Pancreas (tissue), 10 donors: ENCODE results near the gene MYBPC2. TPM values are rescaled to one million over a fixed set of nuclear protein-coding genes. Genes with fewer than 3 reads are reported as not detected.

Source experiments
- ATAC-seq, 4 donors: fragments of 200-7000 bp; cut with Tn5 transposase; one replicate each; pipeline versions ENCODE4 v1.8.0 to v1.9.1; 2020; ENCODE audit warnings: mild to moderate bottlenecking in 4 of 4, moderate library complexity in 4 of 4
- DNase-seq, 6 donors: peaks; one replicate each; pipeline ENCODE4 v3.0.0-alpha.2; 2020
- FAIRE-seq: peaks from 2 replicates; lab custom pipeline; 2012; peaks lifted over from hg19 to GRCh38; lab: Jason Lieb, UNC
- H3K27ac ChIP-seq, 4 donors: fragments of 200-600 bp; sonication (generic); 1 replicate in 3 of 4; 2 replicates in 1 of 4; pipeline versions ENCODE4 v1.5.0 to v1.8.0; 2020
- H3K27me3 ChIP-seq, 4 donors: fragments of 200-600 bp; one replicate each; pipeline ENCODE4 v1.8.0; 2021
- H3K36me3 ChIP-seq, 3 donors: fragments of 200-600 bp; sonication (generic) in 1 of 3; one replicate each; pipeline versions ENCODE4 v1.5.0 to v1.8.0; 2020 to 2021
- H3K4me1 ChIP-seq, 3 donors: fragments of 200-600 bp; one replicate each; pipeline ENCODE4 v1.8.0; 2021
- H3K4me3 ChIP-seq, 4 donors: fragments of 200-600 bp; sonication (generic) in 2 of 4; one replicate each; pipeline versions ENCODE4 v1.5.0 to v1.8.0; 2020 to 2021
- H3K9me3 ChIP-seq, 4 donors: fragments of 200-600 bp; one replicate each; pipeline ENCODE4 v1.8.0; 2021
- CTCF ChIP-seq, 4 donors: fragments of 200-600 bp; sonication (generic) in 3 of 4; IDR thresholded peaks; one replicate each; pipeline versions ENCODE4 v1.5.0 to v1.8.0; 2021; ENCODE audit warnings: antibody characterized with exemption in 4 of 4
- WGBS, 2 donors: extraction: QIAGEN DNeasy Blood & Tissue Kit; methylation state at CpG; one replicate each; pipeline ENCODE4 v1.1.7; 2013; 5-methylcytosine and 5-hydroxymethylcytosine counted together
- intact Hi-C, 3 donors: fragments of 100-400 bp; cut with DNase I; formaldehyde crosslinking; loops; one replicate each; pipeline versions ENCODE4 v1.11.1 to v1.14.2; 2022
- polyA plus RNA-seq, 2 donors: library from polyadenylated mRNA; stranded (reverse); fragments of 200-250 nt; gene quantifications; one replicate each; pipeline ENCODE4 v1.2.3, GENCODE V29; 2013
- total RNA-seq, 6 donors: library from RNA; stranded (reverse); fragmentation: NEBNext Ultra II Directional in 4 of 6; extraction: Animal tissue kit (Norgen Biotek cat#: 25700) in 4 of 6; gene quantifications; one replicate each; pipeline versions ENCODE4 v1.2.1 to v1.2.4, GENCODE V29; 2021 to 2023
- donor health status: healthy with polysubstance abuse.
- donor health status: DM: no; HTN: no; CAD: no; lungs with moderate emphysema.
- donor health status: DM: no; HTN: no; CAD: no.
- donor health status: control.
- donor health status: control.
- donor health status: Bipolar disorder and iron deficiency.
- donor health status: DM: yes; HTN: yes; CAD: no.
- donor health status: DM: no; HTN: no; CAD: no.
- donor health status: DM: no; HTN: no; CAD: no.
- donor health status: DM: yes; HTN: yes; CAD: no.

MYBPC2 gene
- total and polyA plus RNA-seq, 8 donors = 0.02 to 1.7 (median 1.5) TPM; not detected in 5

- ATAC-seq (no peak), FAIRE-seq (no peak), DNase-seq (peak in 2 of 6 donors; percentile 12 to 70)
- Histone ChIP-seq H3K4me3 (no peak overlapping the region), H3K36me3 (no peaks in the 10 kb centered on the region), H3K4me1 (no peaks in the 10 kb centered on the region), H3K27me3 (no peaks in the 10 kb centered on the region), H3K27ac (no peak overlapping the region), H3K9me3 (no peaks in the 10 kb centered on the region)
- intact Hi-C loops = no loop called here
- no peak for TF ChIP-seq CTCF (IDR thresholded peaks at IDR 0.05)
- WGBS, 2 donors = 51 to 73% methylated on average over 9 to 11 of the region's 11 CpGs
Measured at GRCh38 chr19:50515168-50515561, 82.5 kb downstream of the MYBPC2 start.

Other genes with a start within 250 kb of the MYBPC2 start
- gene MYH14, start 229.3 kb upstream of the MYBPC2 start, total RNA-seq = 10 to 100 TPM; 30.7 to 75.7 (median 34.4) TPM
- gene MYH14, start 229.3 kb upstream of the MYBPC2 start, polyA plus RNA-seq = 10 to 100 TPM; 21.4 to 74.4 TPM
- gene KCNC3, start 103.5 kb upstream of the MYBPC2 start, total RNA-seq = 1 to 10 TPM; 2.4 to 4.6 (median 3.4) TPM
- 1 to 10 TPM; 4.8 to 7.1 TPM for gene KCNC3, start 103.5 kb upstream of the MYBPC2 start, polyA plus RNA-seq
- gene NAPSA, start 67.3 kb upstream of the MYBPC2 start, total RNA-seq = 1 to 10 TPM in 5 of 6 donors, under 1 TPM in 1; 0.78 to 3.2 (median 1.5) TPM
- 1 to 10 TPM; 4.1 to 4.6 TPM for gene NAPSA, start 67.3 kb upstream of the MYBPC2 start, polyA plus RNA-seq
- 10 to 100 TPM; 20.5 to 33.5 (median 25.6) TPM for gene NR1H2, start 56.4 kb upstream of the MYBPC2 start, total RNA-seq
- 10 to 100 TPM; 45.9 to 46.5 TPM for gene NR1H2, start 56.4 kb upstream of the MYBPC2 start, polyA plus RNA-seq
- 10 to 100 TPM in 4 of 6 donors, 1 to 10 TPM in 2; 9.5 to 16.7 (median 11.9) TPM for gene POLD1, start 48.5 kb upstream of the MYBPC2 start, total RNA-seq
- gene POLD1, start 48.5 kb upstream of the MYBPC2 start, polyA plus RNA-seq = 10 to 100 TPM; 36.1 to 45.5 TPM
- 10 to 100 TPM in 1 of 6 donors, 1 to 10 TPM in 2, under 1 TPM in 3; 0.09 to 25.6 (median 1.2) TPM for gene SPIB, start 14.0 kb upstream of the MYBPC2 start, total RNA-seq
- gene SPIB, start 14.0 kb upstream of the MYBPC2 start, polyA plus RNA-seq = 1 to 10 TPM in 1 of 2 donors, under 1 TPM in 1; 0.80 to 1.2 TPM
- gene EMC10, start 43.6 kb downstream of the MYBPC2 start, total RNA-seq = 10 to 100 TPM; 34.7 to 81.5 (median 60.2) TPM
- gene EMC10, start 43.6 kb downstream of the MYBPC2 start, polyA plus RNA-seq = 100 to 1,000 TPM in 1 of 2 donors, 10 to 100 TPM in 1; 96.7 to 160 TPM
- 1 to 10 TPM; 1.4 to 2.6 (median 1.9) TPM for gene GARIN5A, start 44.0 kb downstream of the MYBPC2 start, total RNA-seq
- gene GARIN5A, start 44.0 kb downstream of the MYBPC2 start, polyA plus RNA-seq = 1 to 10 TPM; 2.1 to 2.3 TPM
- gene JOSD2, start 78.3 kb downstream of the MYBPC2 start, total RNA-seq = 10 to 100 TPM in 5 of 6 donors, 1 to 10 TPM in 1; 8.0 to 23.3 (median 13.2) TPM
- gene JOSD2, start 78.3 kb downstream of the MYBPC2 start, polyA plus RNA-seq = 10 to 100 TPM; 25.1 to 41.2 TPM
- gene ASPDH, start 81.0 kb downstream of the MYBPC2 start, total RNA-seq = under 1 TPM in 2 of 6 donors, not detected in 4; 0.49 to 0.76 TPM
- gene ASPDH, start 81.0 kb downstream of the MYBPC2 start, polyA plus RNA-seq = 1 to 10 TPM; 1.6 to 4.6 TPM
- gene LRRC4B, start 135.5 kb downstream of the MYBPC2 start, total RNA-seq = under 1 TPM; 0.09 to 0.79 (median 0.36) TPM
- 1 to 10 TPM in 1 of 2 donors, under 1 TPM in 1; 0.87 to 2.1 TPM for gene LRRC4B, start 135.5 kb downstream of the MYBPC2 start, polyA plus RNA-seq
- gene SYT3, start 207.0 kb downstream of the MYBPC2 start, total RNA-seq = under 1 TPM; 0.09 to 0.63 (median 0.37) TPM
- under 1 TPM; 0.30 to 0.94 TPM for gene SYT3, start 207.0 kb downstream of the MYBPC2 start, polyA plus RNA-seq
- 1 to 10 TPM in 1 of 6 donors, under 1 TPM in 3, not detected in 2; 0.69 to 1.2 (median 0.92) TPM for gene C19orf81, start 216.6 kb downstream of the MYBPC2 start, total RNA-seq
- gene C19orf81, start 216.6 kb downstream of the MYBPC2 start, polyA plus RNA-seq = under 1 TPM in 1 of 2 donors, not detected in 1; 0.40 TPM